ENCODE results near the gene KDM2A. TPM values are rescaled to one million over a fixed set of nuclear protein-coding genes. Genes with fewer than 3 reads are reported as not detected.

The KDM2A gene
- polyA plus RNA-seq, 2 of the 4 experiments (the other 2 are of a cell fraction): 34.5 to 42.8 TPM

GRCh38 chr11:67251841-67252240 is 132.8 kb downstream of the KDM2A start (continued):
- TF ChIP-seq NR3C1 (IDR thresholded peaks at IDR 0.05): no peak

- CTCF ChIA-PET: interaction anchor here (0.6 to 5.9 kb wide), 14 partner anchors 9 to 952 kb away, joined by 3 to 90 read pairs (median 4); no protein-coding TSS in a partner anchor
- FAIRE-seq (no peak), DNase-seq (ENCODE audit: low read depth in 1 of 2, low spot score in 1 of 2) (peak; percentile 49 to 80), ATAC-seq (peak; percentile 75 to 82)
- WGBS (ENCODE audit: missing lambda C conversion rate): 91% methylated on average over 4 of the region's 4 CpGs
- Histone ChIP-seq H3K9me3 (no peaks in the 10 kb centered on the region), H3K4me1 (no peaks in the 10 kb centered on the region), H3K4me3 (no peak overlapping the region), H3K27ac (no peak overlapping the region), H3K4me2 (no peak overlapping the region)
- TF ChIP-seq CTCF (IDR thresholded peaks at IDR 0.05) (peak; percentile 40), SMC3 (IDR thresholded peaks at IDR 0.05) (peak; percentile 30; the same call in 2 of the 3 replicates), MAFK (IDR thresholded peaks at IDR 0.05; ENCODE audit: partially characterized antibody) (peak; percentile 15), RAD21 (conservative IDR thresholded peaks at IDR 0.05 in 1 of 2, IDR thresholded peaks at IDR 0.05 in 1 of 2) (peak; percentile 37 to 50; a peak in 4 of 5 replicates), MAZ (IDR thresholded peaks at IDR 0.05; ENCODE audit: borderline replicate concordance, low read depth, low read length) (no peak), ZNF302 (CRISPR knock-in tag; IDR thresholded peaks at IDR 0.05) (no peak)
- POLR2A ChIA-PET: interaction anchor here (1.2 kb wide), 1 partner anchor 13 kb away, joined by 7 read pairs; no protein-coding TSS in a partner anchor
Measured at GRCh38 chr11:67252831-67253239, 133.8 kb downstream of the KDM2A start.

GRCh38 chr11:67253872-67254624 is 135.0 kb downstream of the KDM2A start:
- ATAC-seq: no peak
- POLR2A ChIA-PET: interaction anchor here (1.2 kb wide), 1 partner anchor 14 kb away, joined by 7 read pairs; no protein-coding TSS in a partner anchor
- Histone ChIP-seq H3K4me1 (no peaks in the 10 kb centered on the region), H3K4me2 (no peak overlapping the region), H3K4me3 (no peak overlapping the region), H3K27ac (no peak overlapping the region), H3K9me3 (no peaks in the 10 kb centered on the region)
- CTCF ChIA-PET: interaction anchor here (0.7 to 5.9 kb wide), 15 partner anchors 9 to 231 kb away, joined by 3 to 90 read pairs (median 4); partner anchors contain the start of gene SYT12
- DNase-seq (ENCODE audit: low read depth in 1 of 2, low spot score in 1 of 2): no peak
- TF ChIP-seq JUNB (IDR thresholded peaks at IDR 0.05): no peak
- TF ChIP-seq BCL3 (IDR thresholded peaks at IDR 0.05): no peak
- no peak for TF ChIP-seq HEYL (CRISPR knock-in tag; IDR thresholded peaks at IDR 0.05)
- TF ChIP-seq GATA3 (IDR thresholded peaks at IDR 0.05; ENCODE audit: borderline replicate concordance): no peak
- no peak for TF ChIP-seq RARB (CRISPR knock-in tag; IDR thresholded peaks at IDR 0.05)
- no peak for TF ChIP-seq HES2 (IDR thresholded peaks at IDR 0.05)
- TF ChIP-seq TP53 (CRISPR knock-in tag; IDR thresholded peaks at IDR 0.05): no peak
- TF ChIP-seq RCOR1 (IDR thresholded peaks at IDR 0.05; ENCODE audit: low read depth, low read length): no peak
- no peak for TF ChIP-seq ZNF302 (CRISPR knock-in tag; IDR thresholded peaks at IDR 0.05)
- TF ChIP-seq CHD2 (IDR thresholded peaks at IDR 0.05; ENCODE audit: low read length, partially characterized antibody): no peak
- TF ChIP-seq JUN (IDR thresholded peaks at IDR 0.05): no peak
- TF ChIP-seq MAX (IDR thresholded peaks at IDR 0.05): no peak
- TF ChIP-seq CBX8 (IDR thresholded peaks at IDR 0.05): no peak
- no peak for TF ChIP-seq CTCF (IDR thresholded peaks at IDR 0.05)
- TF ChIP-seq HMGXB4 (CRISPR knock-in tag; IDR thresholded peaks at IDR 0.05; ENCODE audit: borderline replicate concordance): no peak
- TF ChIP-seq CHD4 (IDR thresholded peaks at IDR 0.05; ENCODE audit: borderline replicate concordance): no peak
- FAIRE-seq: no peak
- 90% methylated on average over 14 of the region's 14 CpGs for WGBS (ENCODE audit: missing lambda C conversion rate)
